Retinal pigment epithelial cell (primary cell): ENCODE data around the gene IFT74.

ENCODE experiments used
- DNase-seq: peaks from one replicate; pipeline ENCODE4 v3.0.0-alpha.2; 2010; ENCODE audit warnings: low read depth
- H3K4me3 ChIP-seq: 2 replicates; pipeline ENCODE4 v1.5.1; 2011; ENCODE audit warnings: mild to moderate bottlenecking, low read length, control low read depth, moderate library complexity
- CTCF ChIP-seq: conservative IDR thresholded peaks from 2 replicates; pipeline ENCODE4 v1.5.1; 2011; ENCODE audit warnings: low read depth, low read length, control low read depth, inconsistent platforms

The IFT74 gene

GRCh38 chr9:27108981-27109541 is 152.8 kb downstream of the IFT74 start, which contains the start of gene TEK:
Gene TEK, plus strand, starts transcription at chr9:27109225. Its CDS starts 366 bp downstream, at chr9:27109591.
- H3K4me3 ChIP-seq, result no peak within 1 kb of the TSS

GRCh38 chr9:27109621-27110020 is 153.4 kb downstream of the IFT74 start:
- no peak for TF ChIP-seq CTCF
- no peak overlapping the region for H3K4me3 ChIP-seq
- no peak for DNase-seq

More at GRCh38 chr9:27108981-27109541, 152.8 kb downstream of the IFT74 start, which contains the start of gene TEK:
- no peak for DNase-seq
- TF ChIP-seq CTCF, result no peak

- DNase-seq, result no peak
- TF ChIP-seq CTCF, result no peak
- no peak overlapping the region for H3K4me3 ChIP-seq
Measured at GRCh38 chr9:27110181-27110580, 154.0 kb downstream of the IFT74 start.

- TF ChIP-seq CTCF, result no peak
- no peak overlapping the region for H3K4me3 ChIP-seq
- no peak for DNase-seq
Measured at GRCh38 chr9:27112235-27112634, 156.0 kb downstream of the IFT74 start.
